BE2C (cell line): ENCODE results near the gene APOOL.
A peak's percentile ranks its signal among the peaks of the same experiment; 100 is the strongest.

Experiments
- DNase-seq: peaks from one replicate; pipeline ENCODE4 v3.0.0-alpha.2; 2020
- H3K27me3 ChIP-seq: fragments of 250-450 bp; sonication (Bioruptor Pico); 2 replicates; pipeline ENCODE4 v1.5.1; 2020; ENCODE audit warnings: mild to moderate bottlenecking
- H3K36me3 ChIP-seq: fragments of 250-450 bp; sonication (Bioruptor Pico); 2 replicates; pipeline ENCODE4 v1.5.1; 2020; ENCODE audit warnings: mild to moderate bottlenecking
- H3K4me1 ChIP-seq: fragments of 250-450 bp; sonication (Bioruptor Pico); 2 replicates; pipeline ENCODE4 v1.5.1; 2020
- H3K4me3 ChIP-seq: 2 replicates; pipeline ENCODE4 v1.5.1; 2011; ENCODE audit warnings: low read depth, low read length
- H3K9me3 ChIP-seq: fragments of 250-450 bp; sonication (Bioruptor Pico); 2 replicates; pipeline ENCODE4 v1.5.1; 2020
- CTCF ChIP-seq: IDR thresholded peaks from 2 replicates; pipeline ENCODE4 v1.5.1; 2012; ENCODE audit warnings: mild to moderate bottlenecking, low read depth, low read length

APOOL gene

GRCh38 chrX:85107407-85107806, 103.7 kb downstream of the APOOL start:
- no peak for TF ChIP-seq CTCF
- no peak overlapping the region for H3K4me3 ChIP-seq

GRCh38 chrX:85108165-85108564, 104.5 kb downstream of the APOOL start:
- no peak for TF ChIP-seq CTCF
- H3K27me3 ChIP-seq, result no peaks in the 10 kb centered on the region
- H3K4me3 ChIP-seq, result no peak overlapping the region
- no peak for DNase-seq
- H3K4me1 ChIP-seq, result no peaks in the 10 kb centered on the region
- H3K36me3 ChIP-seq, result no peaks in the 10 kb centered on the region
- H3K9me3 ChIP-seq, result no peaks in the 10 kb centered on the region

More at GRCh38 chrX:85107407-85107806, 103.7 kb downstream of the APOOL start:
- H3K4me1 ChIP-seq, result no peaks in the 10 kb centered on the region
- no peaks in the 10 kb centered on the region for H3K9me3 ChIP-seq
- H3K36me3 ChIP-seq, result no peaks in the 10 kb centered on the region
- DNase-seq, result peak; percentile 5
- no peaks in the 10 kb centered on the region for H3K27me3 ChIP-seq

GRCh38 chrX:85109235-85109634, 105.6 kb downstream of the APOOL start:
- DNase-seq, result peak; percentile 53

GRCh38 chrX:85111347-85111746, 107.7 kb downstream of the APOOL start:
- TF ChIP-seq CTCF, result peak; percentile 61
- no peak for DNase-seq

More at GRCh38 chrX:85109235-85109634, 105.6 kb downstream of the APOOL start:
- Histone ChIP-seq H3K4me3 (no peak overlapping the region), H3K9me3 (no peaks in the 10 kb centered on the region), H3K36me3 (no peaks in the 10 kb centered on the region), H3K4me1 (no peaks in the 10 kb centered on the region), H3K27me3 (no peaks in the 10 kb centered on the region)
- peak; percentile 62 for TF ChIP-seq CTCF

GRCh38 chrX:85112293-85112692, 108.6 kb downstream of the APOOL start:
- DNase-seq, result no peak
- Histone ChIP-seq H3K36me3 (no peaks in the 10 kb centered on the region), H3K4me3 (no peak overlapping the region), H3K27me3 (no peaks in the 10 kb centered on the region), H3K4me1 (no peaks in the 10 kb centered on the region), H3K9me3 (no peaks in the 10 kb centered on the region)
- no peak for TF ChIP-seq CTCF

More at GRCh38 chrX:85111347-85111746, 107.7 kb downstream of the APOOL start:
- Histone ChIP-seq H3K36me3 (no peaks in the 10 kb centered on the region), H3K4me3 (no peak overlapping the region), H3K9me3 (no peaks in the 10 kb centered on the region), H3K27me3 (no peaks in the 10 kb centered on the region), H3K4me1 (no peaks in the 10 kb centered on the region)

- TF ChIP-seq CTCF, result no peak
- Histone ChIP-seq H3K4me1 (no peaks in the 10 kb centered on the region), H3K4me3 (no peak overlapping the region), H3K9me3 (no peaks in the 10 kb centered on the region), H3K27me3 (no peaks in the 10 kb centered on the region), H3K36me3 (no peaks in the 10 kb centered on the region)
- DNase-seq, result no peak
Observed at GRCh38 chrX:85113746-85114145, 110.1 kb downstream of the APOOL start.
